GM23248 (cell line): Measurements from ENCODE around the gene RFESD.

Experiments used
- EZH2 ChIP-seq: fragments of 200-600 bp; sonication (generic); IDR thresholded peaks from 2 replicates; pipeline ENCODE4 v1.6.1; 2018; ENCODE audit warnings: antibody characterized with exemption, mild to moderate bottlenecking; ENCODE audit not compliant: insufficient read depth, poor library complexity, severe bottlenecking
- EZH2phosphoT487 ChIP-seq: fragments of 200-600 bp; sonication (generic); IDR thresholded peaks from 2 replicates; pipeline ENCODE4 v1.6.1; 2018; ENCODE audit warnings: antibody characterized with exemption, moderate library complexity, mild to moderate bottlenecking, low read depth; ENCODE audit not compliant: insufficient read depth

- TF ChIP-seq EZH2phosphoT487 (no peak), EZH2 (no peak)
Observed at GRCh38 chr5:95626701-95627100, 19.9 kb upstream of the RFESD start.
